ENCODE results near the gene SPATS2.

SPATS2 gene

DNA sequence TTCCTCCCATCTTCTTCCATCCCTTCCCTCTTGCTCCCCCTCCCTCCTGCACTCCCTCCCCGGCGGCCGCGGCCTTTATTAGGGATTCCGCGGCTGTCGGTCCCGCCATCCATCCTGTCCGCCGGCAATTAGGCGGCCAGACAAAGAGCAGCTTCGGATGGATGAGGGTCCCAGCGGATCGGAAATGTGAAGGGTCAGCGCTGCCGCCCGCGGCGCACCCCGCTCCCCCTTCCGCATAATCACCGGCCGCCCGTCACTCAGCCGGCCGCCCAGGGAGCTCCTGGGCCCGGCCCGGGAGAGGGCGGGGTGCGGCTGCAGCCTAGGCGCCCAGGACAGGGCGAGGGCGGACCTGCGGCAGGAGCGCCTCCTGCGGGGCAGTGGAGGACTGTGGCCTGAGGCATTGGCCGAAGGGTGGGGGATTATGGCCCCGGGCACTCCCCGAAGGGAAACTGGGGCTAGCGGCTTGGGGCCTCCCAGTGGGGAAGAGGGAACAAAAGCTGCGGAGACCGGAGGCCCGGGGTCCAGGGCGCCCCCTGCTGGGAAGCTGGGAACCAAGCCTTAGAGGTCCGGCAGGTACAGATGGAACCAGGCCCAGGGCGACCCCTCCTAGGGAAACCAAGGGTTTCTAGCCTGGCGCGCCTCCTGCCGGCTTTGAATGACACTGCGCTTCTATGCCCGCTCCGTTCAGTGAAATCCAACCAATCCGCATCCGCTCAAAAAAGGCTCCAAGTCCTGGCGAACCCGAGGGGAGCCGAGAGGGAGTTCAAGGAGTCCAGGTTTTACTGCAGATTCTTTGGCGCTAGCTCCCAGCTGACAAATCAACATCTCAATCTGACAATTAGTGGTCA, 25.0 kb upstream of the SPATS2 start:
- TF ChIP-seq, protein P1, sequence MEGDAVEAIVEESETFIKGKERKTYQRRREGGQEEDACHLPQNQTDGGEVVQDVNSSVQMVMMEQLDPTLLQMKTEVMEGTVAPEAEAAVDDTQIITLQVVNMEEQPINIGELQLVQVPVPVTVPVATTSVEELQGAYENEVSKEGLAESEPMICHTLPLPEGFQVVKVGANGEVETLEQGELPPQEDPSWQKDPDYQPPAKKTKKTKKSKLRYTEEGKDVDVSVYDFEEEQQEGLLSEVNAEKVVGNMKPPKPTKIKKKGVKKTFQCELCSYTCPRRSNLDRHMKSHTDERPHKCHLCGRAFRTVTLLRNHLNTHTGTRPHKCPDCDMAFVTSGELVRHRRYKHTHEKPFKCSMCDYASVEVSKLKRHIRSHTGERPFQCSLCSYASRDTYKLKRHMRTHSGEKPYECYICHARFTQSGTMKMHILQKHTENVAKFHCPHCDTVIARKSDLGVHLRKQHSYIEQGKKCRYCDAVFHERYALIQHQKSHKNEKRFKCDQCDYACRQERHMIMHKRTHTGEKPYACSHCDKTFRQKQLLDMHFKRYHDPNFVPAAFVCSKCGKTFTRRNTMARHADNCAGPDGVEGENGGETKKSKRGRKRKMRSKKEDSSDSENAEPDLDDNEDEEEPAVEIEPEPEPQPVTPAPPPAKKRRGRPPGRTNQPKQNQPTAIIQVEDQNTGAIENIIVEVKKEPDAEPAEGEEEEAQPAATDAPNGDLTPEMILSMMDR (IDR thresholded peaks at IDR 0.05; ENCODE audit: low read depth, low read length), result peak; percentile 80
- in situ Hi-C loops (cut with HindIII; ENCODE audit: low sequenced_read_pairs), result no loop called here
- DNase-seq (ENCODE audit: low read depth, low spot score), result peak; percentile 68
- peak overlapping the region; percentile 31 for H3K4me3 ChIP-seq (ENCODE audit: low read depth, low read length)

DNA sequence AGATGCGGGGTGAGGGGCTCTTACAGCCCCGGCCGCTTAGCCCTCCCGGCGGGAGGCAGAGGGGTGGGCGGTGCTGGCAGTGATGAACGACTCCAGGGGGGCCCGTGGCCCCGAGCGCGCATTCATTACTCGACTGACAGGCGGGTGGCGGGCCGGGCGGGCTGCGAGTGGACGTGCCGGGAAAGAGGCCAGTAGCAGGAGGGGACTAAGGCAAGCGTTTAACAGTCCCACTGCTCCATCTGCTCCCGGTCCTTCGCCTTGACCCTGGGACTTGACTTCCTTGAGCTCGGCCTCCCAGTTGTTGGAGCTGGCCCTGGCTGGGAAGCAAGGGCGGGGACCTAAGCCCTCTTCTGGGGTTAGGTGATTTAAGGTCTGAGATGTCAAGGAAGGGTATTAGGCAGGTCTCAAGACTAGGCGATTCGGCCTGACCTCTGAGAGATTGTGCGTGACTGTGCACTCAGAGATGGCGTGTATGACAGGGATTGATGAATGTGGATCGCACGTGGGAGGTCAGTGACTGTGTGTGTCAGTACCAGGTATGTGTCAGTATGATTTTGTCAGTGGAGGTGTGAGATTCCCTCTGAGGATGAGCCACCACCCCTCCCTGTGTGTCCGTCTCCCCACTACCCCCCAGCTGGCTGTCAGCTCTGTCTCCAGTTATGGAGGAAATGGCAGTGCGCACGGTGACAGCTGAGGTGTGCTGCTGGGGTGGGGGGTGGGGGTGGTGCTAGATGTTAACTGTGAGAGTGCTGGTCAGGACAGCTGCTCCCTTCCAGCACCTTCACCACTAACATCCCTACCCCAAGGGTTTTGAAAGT, 24.1 kb upstream of the SPATS2 start:
- no peak for DNase-seq (ENCODE audit: low read depth, low spot score)
- H3K4me3 ChIP-seq (ENCODE audit: low read depth, low read length), result peak overlapping the region; percentile 31
- TF ChIP-seq, protein P1 (IDR thresholded peaks at IDR 0.05; ENCODE audit: low read depth, low read length), result no peak
- in situ Hi-C loops (cut with HindIII; ENCODE audit: low sequenced_read_pairs), result no loop called here

DNA sequence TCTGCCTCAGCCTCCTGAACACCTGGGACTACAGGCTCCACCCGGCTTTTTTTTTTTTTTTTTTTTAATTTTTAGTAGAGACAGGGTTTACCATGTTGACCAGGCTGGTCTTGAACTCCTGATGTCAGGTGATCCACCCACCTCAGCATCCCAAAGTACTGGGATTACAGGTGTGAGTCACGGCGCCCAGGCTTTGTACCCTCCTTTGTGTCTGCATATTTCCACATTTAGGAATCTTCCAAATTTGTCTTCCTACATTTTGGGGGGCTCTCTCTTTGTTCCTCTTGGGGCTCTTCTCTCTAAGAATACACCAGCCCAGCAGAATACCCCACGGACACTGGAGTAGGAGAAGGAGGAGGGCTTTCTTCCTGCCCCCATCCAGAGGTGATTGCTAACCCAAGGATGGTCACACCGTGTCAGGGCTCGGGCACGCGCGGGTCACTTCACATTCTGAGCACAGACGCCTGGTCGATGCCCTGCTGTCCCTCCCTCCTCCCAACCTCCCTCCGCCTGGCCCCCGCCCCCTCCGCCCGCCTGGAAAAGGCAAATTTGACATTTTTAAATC, 22.7 kb upstream of the SPATS2 start:
- no peak for DNase-seq (ENCODE audit: low read depth, low spot score)
- in situ Hi-C loops (cut with HindIII; ENCODE audit: low sequenced_read_pairs), result no loop called here
- TF ChIP-seq, protein P1 (IDR thresholded peaks at IDR 0.05; ENCODE audit: low read depth, low read length), result no peak
- no peak overlapping the region for H3K4me3 ChIP-seq (ENCODE audit: low read depth, low read length)

DNA sequence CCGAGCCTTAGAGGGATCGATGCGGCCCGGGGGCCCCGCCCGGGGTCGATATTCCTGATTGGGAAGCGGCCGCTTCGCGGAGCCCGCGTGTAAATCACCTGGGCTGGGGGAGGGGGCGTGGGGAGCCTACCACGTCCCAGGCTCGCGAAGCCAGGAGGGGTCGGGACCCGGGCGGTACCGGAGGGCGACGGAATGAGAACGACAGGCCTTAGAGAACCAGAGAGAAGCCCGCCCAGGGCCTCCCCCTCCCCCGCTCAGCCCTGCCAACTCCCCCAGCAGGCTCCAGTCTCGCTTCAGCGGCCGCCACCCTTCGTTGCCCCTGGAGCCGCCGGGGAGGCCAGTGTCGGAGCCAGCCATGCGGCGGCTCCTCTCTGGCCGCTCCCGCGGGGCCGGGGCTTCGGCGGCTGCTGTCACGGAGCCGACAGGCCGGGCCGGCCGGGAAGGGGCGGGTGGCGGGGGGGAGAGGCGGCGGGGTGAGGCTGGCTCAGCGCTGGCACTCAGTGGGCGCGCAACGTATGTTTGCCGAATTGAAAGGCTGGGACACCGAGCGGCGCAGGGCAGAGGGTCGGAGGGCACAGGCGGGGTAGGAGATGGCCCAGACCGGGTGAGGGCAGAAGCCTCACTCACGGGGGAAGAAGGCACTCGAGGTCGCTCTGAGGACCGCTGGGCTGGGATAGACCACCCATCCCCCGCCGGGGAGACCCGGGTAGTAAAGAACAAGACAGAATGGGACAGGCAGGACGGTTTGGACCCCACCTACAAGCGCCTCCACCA, 22.0 kb upstream of the SPATS2 start:
- TF ChIP-seq, protein P1 (IDR thresholded peaks at IDR 0.05; ENCODE audit: low read depth, low read length), result no peak
- no peak for DNase-seq (ENCODE audit: low read depth, low spot score)
- H3K4me3 ChIP-seq (ENCODE audit: low read depth, low read length), result peak overlapping the region; percentile 28
- in situ Hi-C loops (cut with HindIII; ENCODE audit: low sequenced_read_pairs), result no loop called here

DNA sequence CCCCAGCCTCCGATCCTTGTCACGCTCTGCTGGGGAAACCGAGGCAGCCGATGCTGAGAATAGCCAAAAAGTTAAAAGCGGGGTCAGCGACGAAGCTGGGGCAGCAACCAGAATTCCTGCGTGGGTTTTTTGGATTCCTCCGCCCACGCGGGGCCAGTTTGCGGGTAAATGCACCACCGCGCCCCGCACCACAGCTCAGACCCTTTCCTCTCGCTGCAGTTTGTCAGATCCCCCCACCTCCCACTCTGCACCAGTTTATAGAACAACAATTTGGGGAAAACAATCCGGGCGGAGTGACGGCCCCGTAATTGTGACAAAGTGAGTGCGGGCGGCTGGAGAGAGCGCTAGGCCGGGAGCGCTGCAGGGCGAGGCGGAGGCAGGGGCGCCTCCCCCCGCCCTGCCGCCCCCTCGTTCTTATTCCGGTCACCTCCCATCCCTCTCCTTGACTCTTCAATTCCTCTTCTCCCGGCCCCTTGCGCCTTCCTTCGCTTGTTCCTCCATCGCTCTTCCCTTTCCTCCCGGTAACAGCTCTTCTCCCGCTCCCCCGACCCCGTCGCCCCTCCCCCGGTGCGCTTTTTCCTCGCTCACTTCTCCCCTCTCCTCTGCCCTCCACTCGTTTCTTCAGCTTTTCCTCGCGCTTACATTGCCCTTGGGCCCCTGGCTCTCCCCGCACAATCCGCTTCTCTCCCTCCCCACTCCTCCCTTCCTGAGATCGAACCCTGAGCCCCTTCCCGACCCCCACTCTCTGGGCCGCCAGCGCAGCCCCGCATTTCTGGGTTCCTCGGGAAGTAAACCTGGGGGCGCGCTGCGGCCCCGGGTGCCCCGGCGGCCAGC, 21.2 kb upstream of the SPATS2 start:
- H3K4me3 ChIP-seq (ENCODE audit: low read depth, low read length), result peak overlapping the region; percentile 28
- in situ Hi-C loops (cut with HindIII; ENCODE audit: low sequenced_read_pairs), result no loop called here
- TF ChIP-seq, protein P1 (IDR thresholded peaks at IDR 0.05; ENCODE audit: low read depth, low read length), result no peak
- DNase-seq (ENCODE audit: low read depth, low spot score), result no peak

Measured in astrocyte of the spinal cord (primary cell).